ENCODE data around the gene RFPL4A. TPM values are rescaled to one million over a fixed set of nuclear protein-coding genes. Genes with fewer than 3 reads are reported as not detected.
"Not testable (repeated sequence)": the region's sequence is repeated elsewhere in the genome, so short reads cannot be mapped to it uniquely, and the experiment has no call there.

Gene RFPL4A
- total RNA-seq: under 0.01 TPM

GRCh38 chr19:55758797-55759196 is at the start of gene RFPL4A:
Gene RFPL4A (plus strand): TSS chr19:55759097. CDS start chr19:55761801, 2,704 bp downstream.
- DNase-seq (ENCODE audit: low read depth in 2 of 3, low spot score in 2 of 3): not testable (repeated sequence)

GRCh38 chr19:55711719-55712118 is 47.2 kb upstream of the RFPL4A start:
- no peak for DNase-seq (ENCODE audit: low read depth in 2 of 3, low spot score in 2 of 3)

- DNase-seq (ENCODE audit: low read depth in 2 of 3, low spot score in 2 of 3): no peak
These were observed 45.9 kb upstream of the RFPL4A start for GRCh38 chr19:55712804-55713631.

GRCh38 chr19:55716531-55716930 is 42.4 kb upstream of the RFPL4A start:
- no peak for DNase-seq (ENCODE audit: low read depth in 2 of 3, low spot score in 2 of 3)

- DNase-seq (ENCODE audit: low read depth in 2 of 3, low spot score in 2 of 3): no peak
These were observed 41.6 kb upstream of the RFPL4A start for GRCh38 chr19:55717251-55717650.

- DNase-seq (ENCODE audit: low read depth in 2 of 3, low spot score in 2 of 3): not testable (repeated sequence)
These were observed 40.8 kb upstream of the RFPL4A start for GRCh38 chr19:55717879-55718711.

GRCh38 chr19:55720214-55720746 is 38.6 kb upstream of the RFPL4A start:
- no peak for DNase-seq (ENCODE audit: low read depth in 2 of 3, low spot score in 2 of 3)

- DNase-seq (ENCODE audit: low read depth in 2 of 3, low spot score in 2 of 3): no peak
These were observed 38.1 kb upstream of the RFPL4A start for GRCh38 chr19:55720801-55721200.

- no peak for DNase-seq (ENCODE audit: low read depth in 2 of 3, low spot score in 2 of 3)
These were observed 35.4 kb upstream of the RFPL4A start for GRCh38 chr19:55723491-55723890.

GRCh38 chr19:55730378-55730777 is 28.5 kb upstream of the RFPL4A start:
- not testable (repeated sequence) for DNase-seq (ENCODE audit: low read depth in 2 of 3, low spot score in 2 of 3)

GRCh38 chr19:55738302-55738701 is 20.6 kb upstream of the RFPL4A start, which contains the start of gene NLRP9:
Gene NLRP9 (minus strand): TSS chr19:55738402. CDS start chr19:55738374, 28 bp downstream.
- no peak for DNase-seq (ENCODE audit: low read depth in 2 of 3, low spot score in 2 of 3)

- no peak for DNase-seq (ENCODE audit: low read depth in 2 of 3, low spot score in 2 of 3)
These were observed 8.2 kb upstream of the RFPL4A start for GRCh38 chr19:55750715-55751114.

- no peak for DNase-seq (ENCODE audit: low read depth in 2 of 3, low spot score in 2 of 3)
These were observed 5.5 kb upstream of the RFPL4A start for GRCh38 chr19:55753401-55753800.

- not testable (repeated sequence) for DNase-seq (ENCODE audit: low read depth in 2 of 3, low spot score in 2 of 3)
These were observed 2.1 kb upstream of the RFPL4A start for GRCh38 chr19:55756808-55757207.

GRCh38 chr19:55766466-55766865 is 7.6 kb downstream of the RFPL4A start:
- no peak for DNase-seq (ENCODE audit: low read depth in 2 of 3, low spot score in 2 of 3)

GRCh38 chr19:55768818-55769217 is 9.9 kb downstream of the RFPL4A start, which contains the start of gene RFPL4AL1:
Gene RFPL4AL1 (plus strand): TSS chr19:55769118. CDS start chr19:55771805, 2,687 bp downstream.
- not testable (repeated sequence) for DNase-seq (ENCODE audit: low read depth in 2 of 3, low spot score in 2 of 3)

- not testable (repeated sequence) for DNase-seq (ENCODE audit: low read depth in 2 of 3, low spot score in 2 of 3)
These were observed 10.7 kb downstream of the RFPL4A start for GRCh38 chr19:55769632-55770031.

- DNase-seq (ENCODE audit: low read depth in 2 of 3, low spot score in 2 of 3): no peak
These were observed 18.6 kb downstream of the RFPL4A start for GRCh38 chr19:55777528-55777927.

- DNase-seq (ENCODE audit: low read depth in 2 of 3, low spot score in 2 of 3): no peak
These were observed 19.4 kb downstream of the RFPL4A start for GRCh38 chr19:55778331-55778730.

GRCh38 chr19:55781112-55781511 is 22.2 kb downstream of the RFPL4A start:
- DNase-seq (ENCODE audit: low read depth in 2 of 3, low spot score in 2 of 3): no peak

GRCh38 chr19:55795021-55795420 is 36.1 kb downstream of the RFPL4A start:
- DNase-seq (ENCODE audit: low read depth in 2 of 3, low spot score in 2 of 3): no peak

Measured in hematopoietic multipotent progenitor cell (in vitro differentiated cells).